ENCODE measurements around the gene EDAR.
A peak's percentile ranks its signal among the peaks of the same experiment; 100 is the strongest.

EDAR gene

DNA sequence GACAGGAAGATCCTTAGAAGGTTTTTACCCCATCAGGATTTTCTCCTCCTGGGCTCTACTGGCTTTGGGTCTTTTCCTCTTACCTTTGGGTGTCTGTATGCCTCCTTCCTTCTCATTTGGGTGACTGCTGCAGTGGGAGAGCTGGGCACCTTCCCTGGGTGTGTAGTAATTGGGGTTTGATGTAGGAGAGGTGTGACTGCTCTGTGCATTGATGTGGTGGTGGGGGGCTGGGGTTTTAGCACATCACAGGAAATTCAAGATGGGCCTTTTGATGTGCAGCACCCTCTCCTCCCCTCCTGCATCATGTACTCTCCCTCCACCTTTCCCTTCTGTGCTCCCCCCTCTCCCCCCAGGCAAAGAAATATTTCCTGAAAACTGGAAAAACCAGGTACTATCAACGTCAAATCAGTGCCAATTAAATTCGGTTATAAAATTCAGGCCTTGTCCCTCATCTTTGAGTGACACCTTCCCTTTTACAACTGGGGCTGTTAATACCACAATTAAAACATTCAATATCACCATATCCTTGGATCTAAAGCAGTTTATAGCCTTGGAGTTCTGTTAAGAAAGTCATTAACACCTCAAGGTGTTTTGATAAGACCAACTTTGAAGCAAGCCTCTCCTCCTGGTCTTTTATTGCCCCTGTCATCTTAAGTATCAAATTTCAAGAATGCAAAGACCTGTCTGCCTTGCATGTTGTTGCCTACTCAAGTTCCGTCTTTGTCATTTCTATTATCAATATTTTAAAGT, 23.3 kb downstream of the EDAR start:
- DNase-seq = no peak

DNA sequence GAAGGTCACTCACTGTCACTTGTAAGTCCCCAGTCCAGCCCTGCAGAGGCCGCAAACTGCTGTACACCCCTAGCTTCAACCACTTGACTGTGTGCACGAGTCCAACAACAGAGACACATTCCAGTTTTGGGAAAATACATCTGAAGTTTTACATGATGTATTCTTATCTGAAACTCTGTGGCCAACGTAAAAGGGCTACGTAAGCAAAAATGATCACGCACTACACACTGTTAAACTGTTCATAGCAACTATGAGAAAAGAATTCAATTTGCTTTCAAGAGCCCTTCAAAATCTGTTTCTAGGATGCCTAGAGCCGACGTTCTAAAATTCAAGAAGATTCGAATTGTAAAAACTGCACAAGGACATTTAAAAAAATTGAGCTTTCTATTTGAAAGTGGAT, 26.0 kb downstream of the EDAR start:
- no peak for DNase-seq

DNA sequence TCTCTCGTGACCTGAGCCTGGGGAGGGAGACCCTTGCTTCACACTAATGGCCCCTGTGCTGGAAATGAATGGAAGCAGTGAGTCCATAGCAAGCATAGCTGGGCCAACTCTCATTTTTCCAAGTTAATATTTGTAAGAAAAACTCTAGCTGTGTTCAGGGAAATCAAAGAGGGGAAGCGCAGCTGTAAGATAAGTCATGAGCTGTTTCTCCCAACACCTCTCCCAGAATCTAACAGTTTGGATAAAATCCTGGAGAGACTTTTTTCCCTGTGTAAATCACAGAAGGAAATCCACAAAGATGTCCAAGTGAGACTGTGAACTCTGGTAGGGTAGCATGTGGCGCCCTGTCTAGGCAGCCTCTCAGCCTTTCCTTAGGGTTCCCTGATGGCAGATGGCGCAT, 27.2 kb downstream of the EDAR start:
- no peak for DNase-seq

DNA sequence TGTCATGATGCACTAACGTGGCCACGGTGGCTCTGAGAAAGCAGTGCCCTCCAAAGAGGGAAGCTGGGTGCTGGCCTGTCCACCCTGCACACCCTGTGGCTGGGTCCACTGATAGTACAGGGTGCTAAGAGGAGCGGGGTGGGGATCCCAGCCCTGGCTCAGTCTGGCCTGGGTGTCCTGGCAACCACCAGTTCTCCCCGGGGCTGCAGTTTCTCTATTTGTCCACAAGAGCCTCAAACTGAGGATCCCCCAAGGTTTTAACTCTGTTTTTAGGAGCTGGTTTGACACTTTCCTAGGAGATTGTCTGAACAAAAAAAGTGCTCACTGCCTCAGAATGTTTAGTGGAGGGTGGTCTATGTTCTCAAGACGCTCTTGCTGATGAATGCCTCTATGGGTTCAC, 29.0 kb downstream of the EDAR start:
- no peak for DNase-seq

- DNase-seq = no peak
These were observed 29.6 kb downstream of the EDAR start for GRCh38 chr2:108959401-108959800.

GRCh38 chr2:108958632-108959341, 30.2 kb downstream of the EDAR start:
- no peak for DNase-seq

DNA sequence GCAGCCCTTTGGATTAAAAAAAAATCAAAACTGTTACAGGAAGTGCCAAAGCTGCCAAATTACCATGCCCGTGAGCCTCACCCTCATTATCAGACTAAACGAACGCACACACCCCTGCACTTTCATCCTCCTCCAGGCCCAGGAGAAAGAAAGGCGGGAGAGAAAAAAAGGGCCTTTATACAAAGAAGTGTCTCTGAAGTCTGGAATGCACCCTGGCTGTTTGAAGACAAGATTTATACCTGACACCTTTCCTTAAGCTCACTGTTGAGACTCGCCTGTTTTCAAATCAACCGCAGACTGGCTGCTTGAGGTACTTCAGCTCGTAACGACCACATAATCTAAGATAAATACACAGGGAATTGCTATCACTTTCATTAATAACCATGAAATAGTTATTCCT, 31.0 kb downstream of the EDAR start:
- no peak for DNase-seq

DNA sequence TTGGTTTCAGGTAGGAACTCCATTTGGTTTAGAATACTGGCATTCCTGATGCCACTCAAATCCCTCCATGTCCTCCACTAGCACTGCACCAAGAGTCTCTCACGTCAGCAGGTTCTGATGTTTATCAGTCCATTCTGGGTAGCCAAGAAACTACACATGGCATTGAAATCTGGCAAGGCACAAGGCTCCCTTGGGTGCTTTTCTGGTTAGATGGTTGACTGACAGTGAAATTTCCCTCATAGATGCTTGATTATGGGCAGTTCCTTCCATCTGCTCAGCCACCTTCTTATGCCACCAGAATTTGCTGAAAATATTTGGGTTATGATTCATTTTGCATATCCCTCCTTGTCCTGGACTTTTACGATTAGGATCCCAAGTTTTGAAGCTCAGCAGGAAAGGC, 32.6 kb downstream of the EDAR start:
- no peak for DNase-seq

DNA sequence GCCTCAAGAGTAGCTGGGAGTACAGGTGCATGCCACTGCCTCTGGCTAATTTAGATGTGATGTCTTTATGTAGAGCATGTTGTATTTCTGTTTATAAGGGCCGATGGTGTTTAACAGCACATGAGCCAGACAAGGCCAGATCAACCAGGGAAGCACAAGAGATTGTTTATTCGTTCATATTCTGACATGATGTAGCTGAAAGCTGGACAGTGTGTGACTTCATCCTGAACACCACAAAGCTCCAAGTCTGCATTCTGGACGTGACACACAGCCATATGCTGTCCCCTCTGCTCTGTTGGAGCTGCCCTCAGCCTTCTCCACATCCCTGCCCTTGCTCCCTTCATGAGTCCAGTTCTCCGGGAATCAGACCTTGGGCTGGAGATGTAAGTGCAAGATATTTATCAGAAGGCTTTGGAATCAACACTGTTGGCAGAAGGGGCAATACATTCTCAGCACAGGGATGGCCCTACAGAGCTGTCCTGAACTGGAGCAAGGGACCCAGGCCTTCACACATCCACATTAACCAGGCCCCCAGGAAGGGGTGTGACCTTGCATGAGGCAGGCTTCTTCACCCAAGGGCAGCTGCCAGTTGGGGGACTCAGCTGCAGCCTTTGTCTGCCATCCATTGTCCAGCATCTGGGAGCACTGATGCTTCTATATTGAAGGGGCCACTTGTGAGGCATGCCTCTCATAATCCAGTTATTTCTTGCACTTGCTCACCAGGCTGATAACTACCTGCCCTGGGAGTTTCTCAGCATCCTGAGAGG, 38.5 kb downstream of the EDAR start:
- DNase-seq = no peak

DNA sequence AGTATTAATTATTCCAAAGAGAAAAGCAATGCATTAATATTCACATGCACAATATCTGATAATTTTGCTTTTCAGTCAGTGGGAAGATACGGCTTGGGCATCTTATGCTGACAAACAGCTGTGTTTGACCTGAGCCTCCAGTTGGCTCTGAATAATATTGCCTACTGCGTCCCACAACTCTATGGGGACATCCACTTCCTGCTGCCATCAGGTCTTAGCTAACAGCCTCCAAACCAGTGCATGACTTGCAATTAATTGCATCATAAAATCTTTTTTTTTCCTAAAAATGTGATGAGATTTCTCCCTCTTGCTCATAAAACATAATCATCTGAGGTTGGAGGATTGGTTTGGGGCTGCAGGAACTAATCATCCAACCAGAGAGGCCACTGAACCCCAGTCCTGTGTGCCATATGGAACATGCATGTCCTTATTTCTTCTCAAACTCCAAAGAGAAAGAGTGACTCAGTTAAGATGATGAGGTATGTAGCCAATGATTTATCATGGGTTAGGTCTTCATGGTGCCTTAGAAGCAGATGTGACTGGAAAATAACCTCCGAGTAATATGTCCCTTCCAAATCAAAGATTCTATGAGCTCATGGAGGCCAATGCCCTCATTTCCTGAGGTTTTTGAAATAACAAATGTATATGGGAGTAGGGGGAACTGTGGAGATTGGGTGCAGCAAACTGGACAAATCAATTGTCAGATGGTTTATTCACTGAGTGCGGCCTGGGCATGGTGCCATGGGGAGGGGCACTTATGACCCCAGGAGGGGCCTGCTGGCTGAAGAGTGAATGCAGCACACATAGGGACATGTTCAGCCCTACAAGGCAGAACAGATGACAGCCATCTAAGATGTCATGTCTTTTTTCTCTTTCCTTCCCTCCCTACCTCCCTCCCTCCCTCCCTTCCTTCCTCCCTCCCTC, 39.4 kb downstream of the EDAR start:
- DNase-seq = no peak

- DNase-seq = no peak
These were observed 41.6 kb downstream of the EDAR start for GRCh38 chr2:108947271-108947907.

DNA sequence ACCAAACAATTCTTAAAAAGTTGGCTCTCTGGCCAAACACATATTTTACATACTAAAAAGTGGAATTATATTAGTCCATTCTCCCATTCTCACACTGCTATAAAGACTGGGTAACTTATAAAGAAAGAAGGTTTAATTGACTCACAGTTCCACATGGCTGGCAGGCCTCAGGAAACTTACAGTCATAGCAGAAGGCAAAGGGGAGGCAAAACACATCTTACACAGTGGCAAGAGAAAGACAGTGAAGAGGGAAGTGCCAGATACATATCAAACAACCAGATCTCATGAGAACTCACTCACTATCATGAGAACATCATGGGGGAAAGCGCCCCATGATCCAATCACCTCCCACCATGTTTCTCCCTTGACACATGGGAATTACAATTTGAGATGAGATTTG, 42.6 kb downstream of the EDAR start:
- DNase-seq = no peak

- DNase-seq = peak; percentile 44
These were observed 43.1 kb downstream of the EDAR start for GRCh38 chr2:108945969-108946368.

GRCh38 chr2:108944601-108945331, 44.3 kb downstream of the EDAR start:
- DNase-seq = peak; percentile 29

GRCh38 chr2:108943751-108944150, 45.3 kb downstream of the EDAR start:
- DNase-seq = no peak

DNA sequence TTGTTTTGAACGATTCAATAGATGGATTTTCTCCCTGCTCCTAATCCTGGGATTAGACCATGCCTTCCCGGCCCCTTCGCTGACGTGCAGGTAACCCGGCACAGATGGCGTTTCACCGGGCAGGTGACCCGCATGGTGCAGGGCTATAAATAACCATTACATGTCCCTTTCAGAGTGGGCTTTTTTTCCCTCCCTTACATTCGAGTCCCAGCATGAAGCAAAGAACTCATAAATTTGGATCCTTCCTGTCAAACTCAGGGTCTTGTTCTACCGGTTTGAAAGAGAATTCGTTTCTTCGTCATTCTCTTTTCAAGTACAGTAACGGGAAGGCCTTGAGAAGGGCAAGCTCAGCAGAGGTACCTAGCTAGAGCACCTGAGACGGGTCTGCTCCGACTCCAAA, 46.1 kb downstream of the EDAR start:
- no peak for DNase-seq

- DNase-seq = no peak
These were observed 46.7 kb downstream of the EDAR start for GRCh38 chr2:108942231-108942825.

DNA sequence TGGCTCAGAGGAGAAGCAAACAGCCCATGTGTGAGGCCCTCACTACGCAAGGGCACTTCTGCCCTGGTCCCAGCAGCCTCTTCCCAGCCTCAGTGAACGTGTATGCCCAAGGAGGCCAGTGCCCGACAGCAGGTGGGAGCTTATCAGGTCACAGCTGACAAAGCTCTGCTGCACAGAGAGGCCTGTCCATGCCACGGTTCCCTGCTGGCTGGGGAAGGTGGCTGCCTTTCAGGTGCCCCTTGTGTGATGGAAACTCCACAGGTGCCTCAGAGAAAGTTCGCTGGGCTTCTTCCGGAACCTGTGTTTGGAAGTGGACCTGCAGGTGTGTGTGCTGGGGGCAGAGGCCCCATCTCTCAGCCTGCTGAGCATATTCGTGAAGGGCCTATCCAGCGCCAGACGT, 47.3 kb downstream of the EDAR start:
- no peak for DNase-seq

- no peak for DNase-seq
These were observed 47.8 kb downstream of the EDAR start for GRCh38 chr2:108941161-108941665.

DNA sequence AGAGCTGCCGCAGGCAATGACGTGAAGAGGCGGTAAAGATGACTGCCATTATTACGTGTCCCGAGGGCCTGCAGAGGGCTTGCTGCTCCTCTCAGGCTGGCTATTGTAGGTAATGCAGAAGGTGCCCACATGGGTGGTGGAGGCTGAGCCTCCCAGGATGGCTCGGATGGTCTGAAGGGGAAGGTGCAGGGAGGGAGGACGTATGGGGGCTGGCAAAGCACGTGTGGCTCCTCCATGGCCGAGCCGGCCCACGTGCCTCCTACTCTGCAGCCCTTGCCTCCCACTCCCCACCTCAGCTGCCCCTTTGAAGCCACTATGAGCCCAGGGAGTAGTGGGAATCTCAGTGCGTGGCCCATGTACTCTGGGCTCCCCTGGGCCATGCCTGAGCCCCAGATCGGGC, 48.9 kb downstream of the EDAR start:
- DNase-seq = no peak

All from right hindlimb (tissue), 1 donor.